Measurements from ENCODE around the gene IL34. TPM values are rescaled to one million over a fixed set of nuclear protein-coding genes. Genes with fewer than 3 reads are reported as not detected.

Gene IL34
- total RNA-seq, 1 experiment from 2014 or later: 4.4 TPM

- H3K4me1 ChIP-seq (ENCODE audit: insufficient read depth, low read length): no peaks in the 10 kb centered on the region; the same call in 1 of the 2 replicates
- no CpG with 5 or more reads among the region's 5 CpGs for WGBS (ENCODE audit: extremely low coverage, insufficient read length, low lambda C conversion rate)
- no peak overlapping the region for H3K14ac ChIP-seq (ENCODE audit: insufficient read depth, low read length)
- no peak overlapping the region for H3K56ac ChIP-seq (ENCODE audit: insufficient read length, low read depth, low read length)
- no peaks in the 10 kb centered on the region for H3K79me1 ChIP-seq (ENCODE audit: insufficient read depth, low read depth, low read length, poor library complexity, severe bottlenecking)
- peaks cover 9 to 11% of the 10 kb centered on the region in 2 experiments; a peak in 2 of 4 replicates for H3K4me1 Mint-ChIP-seq
- H3K23me2 ChIP-seq (ENCODE audit: insufficient read length, low read depth, low read length, poor library complexity, severe bottlenecking): no peaks in the 10 kb centered on the region
- H4K8ac ChIP-seq (replicated peaks; ENCODE audit: insufficient read length, low read depth, low read length): no peak overlapping the region
- DNase-seq: peak; percentile 74
- H3K4me3 Mint-ChIP-seq: no peak overlapping the region
- no peaks in the 10 kb centered on the region for H4K20me1 ChIP-seq (ENCODE audit: control insufficient read depth, insufficient read depth, insufficient read length)
- no peak overlapping the region for H3K18ac ChIP-seq (ENCODE audit: insufficient read length, low read depth, low read length)
- H3K9me3 Mint-ChIP-seq: no peaks in the 10 kb centered on the region
- peak overlapping the region in 1 of 3 experiments; percentile 59; a peak in 1 of 7 replicates for H3K27ac Mint-ChIP-seq
- no peak overlapping the region for H3K4me2 ChIP-seq (ENCODE audit: insufficient read depth, insufficient read length, low read length)
- H3T11ph ChIP-seq (ENCODE audit: low read length): no peak overlapping the region
- peak; percentile 48; the same call in 2 of the 3 replicates for TF ChIP-seq CTCF (conservative IDR thresholded peaks at IDR 0.05)
- H4K5ac ChIP-seq (ENCODE audit: insufficient read length, low read depth, low read length): no peak overlapping the region
- H3K4ac ChIP-seq (ENCODE audit: low read depth, low read length): no peak overlapping the region
- no peak overlapping the region for H2BK15ac ChIP-seq (ENCODE audit: low read depth, low read length)
- no peaks in the 10 kb centered on the region; the same call in 1 of the 2 replicates for H3K27me3 ChIP-seq (ENCODE audit: insufficient read depth, low read length)
- H3K27me3 Mint-ChIP-seq (ENCODE audit: low read depth): peaks cover 9% of the 10 kb centered on the region
- no peak overlapping the region for H2BK12ac ChIP-seq (ENCODE audit: insufficient read length, low read depth, low read length)
- no peak overlapping the region for H3K23ac ChIP-seq (ENCODE audit: insufficient read length, low read depth, low read length)
- no peak overlapping the region for H2AK5ac ChIP-seq (ENCODE audit: insufficient read length, low read length)
- no peak overlapping the region for H3K27ac ChIP-seq (ENCODE audit: insufficient read length, low read depth, low read length)
- no peak overlapping the region for H2AFZ ChIP-seq (ENCODE audit: low read length)
- H3K9ac ChIP-seq (ENCODE audit: extremely low read depth, insufficient read length, low read length): no peak overlapping the region
- H4K91ac ChIP-seq (ENCODE audit: insufficient read length, low read depth, low read length): no peak overlapping the region
- no peak overlapping the region for H2BK20ac ChIP-seq (ENCODE audit: low read depth, low read length, poor library complexity, severe bottlenecking)
- no peak overlapping the region for H2BK5ac ChIP-seq (ENCODE audit: insufficient read length, low read length)
- no peak overlapping the region for H2BK120ac ChIP-seq (ENCODE audit: low read depth, low read length, poor library complexity, severe bottlenecking)
- no peaks in the 10 kb centered on the region for H3K9me3 ChIP-seq (ENCODE audit: control insufficient read depth, low read depth, low read length)
- peaks cover 8 to 26% (median 13%) of the 10 kb centered on the region in 3 experiments; a peak in 6 of 7 replicates for H3K36me3 Mint-ChIP-seq (ENCODE audit: insufficient read depth in 1 of 3, low read depth in 3 of 3)
- no peaks in the 10 kb centered on the region for H3K79me2 ChIP-seq (ENCODE audit: insufficient read depth, low read length)
Measured at GRCh38 chr16:70611224-70611598, 35.1 kb upstream of the IL34 start.

Measured in H9 (cell line).